HG03439 (cell line): Measurements from ENCODE around the gene AHDC1.
"Not testable (repeated sequence)": the region's sequence is repeated elsewhere in the genome, so short reads cannot be mapped to it uniquely, and the experiment has no call there.

Source experiments
- ATAC-seq: cut with Tn5 transposase; IDR thresholded peaks from one replicate; pipeline ENCODE4 v1.9.1; 2021; ENCODE audit warnings: mild to moderate bottlenecking, moderate library complexity; ENCODE audit not compliant: unreplicated experiment

AHDC1 gene

GRCh38 chr1:27519331-27520258, 84.3 kb downstream of the AHDC1 start:
- no peak for ATAC-seq

- ATAC-seq = no peak
Measured at GRCh38 chr1:27518808-27519207, 85.1 kb downstream of the AHDC1 start.

- ATAC-seq = no peak
Measured at GRCh38 chr1:27517907-27518718, 85.8 kb downstream of the AHDC1 start.

GRCh38 chr1:27517301-27517700, 86.6 kb downstream of the AHDC1 start:
- no peak for ATAC-seq

- ATAC-seq = no peak
Measured at GRCh38 chr1:27515626-27516025, 88.3 kb downstream of the AHDC1 start.

GRCh38 chr1:27513958-27514357, 90.0 kb downstream of the AHDC1 start:
- ATAC-seq = no peak

- no peak for ATAC-seq
Measured at GRCh38 chr1:27513528-27513927, 90.4 kb downstream of the AHDC1 start.

GRCh38 chr1:27509127-27510080, 94.5 kb downstream of the AHDC1 start:
- ATAC-seq = no peak

- no peak for ATAC-seq
Measured at GRCh38 chr1:27507960-27508665, 95.8 kb downstream of the AHDC1 start.

GRCh38 chr1:27506703-27507102, 97.2 kb downstream of the AHDC1 start:
- no peak for ATAC-seq

- no peak for ATAC-seq
Measured at GRCh38 chr1:27505420-27505680, 98.6 kb downstream of the AHDC1 start.

- ATAC-seq = no peak
Measured at GRCh38 chr1:27504588-27505419, 99.1 kb downstream of the AHDC1 start.

- ATAC-seq = no peak
Measured at GRCh38 chr1:27503844-27504587, 99.9 kb downstream of the AHDC1 start.

- no peak for ATAC-seq
Measured at GRCh38 chr1:27503033-27503432, 100.9 kb downstream of the AHDC1 start.

GRCh38 chr1:27501159-27501558, 102.8 kb downstream of the AHDC1 start:
- not testable (repeated sequence) for ATAC-seq

- ATAC-seq = no peak
Measured at GRCh38 chr1:27499142-27499541, 104.8 kb downstream of the AHDC1 start.

GRCh38 chr1:27496604-27497155, 107.3 kb downstream of the AHDC1 start:
- ATAC-seq = no peak

GRCh38 chr1:27492796-27493195, 111.1 kb downstream of the AHDC1 start:
- ATAC-seq = no peak
